Stimulated activated CD8-positive, alpha-beta memory T cell treated with anti-CD3 and anti-CD28 coated beads, Interleukin-4, amount 100 ng/mL, for 1 hour (primary cell): ENCODE results near the gene NR4A2.

ENCODE experiments used
- DNase-seq, 2 donors: peaks; one replicate each; pipeline ENCODE4 v3.0.0-alpha.2; 2020; ENCODE audit warnings: low read depth in 2 of 2, low spot score in 1 of 2

Gene NR4A2

GRCh38 chr2:156340804-156341451 lies 8.4 kb upstream of the NR4A2 start:
- DNase-seq: no peak

GRCh38 chr2:156340377-156340776 lies 7.9 kb upstream of the NR4A2 start:
- DNase-seq: no peak

GRCh38 chr2:156339865-156340264 lies 7.3 kb upstream of the NR4A2 start:
- DNase-seq: no peak

- DNase-seq: no peak
These were observed 6.8 kb upstream of the NR4A2 start for GRCh38 chr2:156339110-156339847.

- no peak for DNase-seq
These were observed 6.1 kb upstream of the NR4A2 start for GRCh38 chr2:156338578-156338977.

GRCh38 chr2:156334496-156335478 lies 2.3 kb upstream of the NR4A2 start:
- peak; percentile 67 to 78 for DNase-seq

- no peak for DNase-seq
These were observed 1.5 kb upstream of the NR4A2 start for GRCh38 chr2:156333951-156334495.

- DNase-seq: no peak
These were observed 891 bp upstream of the NR4A2 start for GRCh38 chr2:156333274-156333950.

GRCh38 chr2:156332284-156332533 lies 312 bp downstream of the NR4A2 start:
- no peak for DNase-seq

- no peak for DNase-seq
These were observed 793 bp downstream of the NR4A2 start for GRCh38 chr2:156331572-156332283.

- no peak for DNase-seq
These were observed 2.4 kb downstream of the NR4A2 start for GRCh38 chr2:156329927-156330726.

GRCh38 chr2:156329031-156329926 lies 3.2 kb downstream of the NR4A2 start:
- DNase-seq: no peak

GRCh38 chr2:156327835-156328695 lies 4.5 kb downstream of the NR4A2 start:
- DNase-seq: no peak

GRCh38 chr2:156326526-156327095 lies 5.9 kb downstream of the NR4A2 start:
- no peak for DNase-seq

- no peak for DNase-seq
These were observed 6.6 kb downstream of the NR4A2 start for GRCh38 chr2:156325688-156326525.

- no peak for DNase-seq
These were observed 8.8 kb downstream of the NR4A2 start for GRCh38 chr2:156323754-156324153.
